ENCODE data around the gene ZNF664.

GRCh38 chr12:124019115-124019514 lies 46.1 kb downstream of the ZNF664 start:
- TF ChIP-seq CTCF (IDR thresholded peaks at IDR 0.05; ENCODE audit: low read depth, low read length), result no peak
- TF ChIP-seq EZH2phosphoT487 (IDR thresholded peaks at IDR 0.05; ENCODE audit: low read depth), result no peak
